Lung microvascular endothelial cell (primary cell): ENCODE measurements around the gene GGA1. TPM values are rescaled to one million over a fixed set of nuclear protein-coding genes. Genes with fewer than 3 reads are reported as not detected.

Experiments
- DNase-seq, 2 donors: peaks; one replicate each; pipeline versions ENCODE4 v3.0.0 to v3.0.0-alpha.2; 2010; ENCODE audit warnings: low read depth in 2 of 2
- total RNA-seq: library from RNA; depleted of rRNA; stranded (reverse); fragments of >200 nt; gene quantifications from 2 replicates; pipeline ENCODE4 v1.2.1, GENCODE V29; 2014

The GGA1 gene
- total RNA-seq, 1 donor from 2014 or later = 85.3 TPM

DNA sequence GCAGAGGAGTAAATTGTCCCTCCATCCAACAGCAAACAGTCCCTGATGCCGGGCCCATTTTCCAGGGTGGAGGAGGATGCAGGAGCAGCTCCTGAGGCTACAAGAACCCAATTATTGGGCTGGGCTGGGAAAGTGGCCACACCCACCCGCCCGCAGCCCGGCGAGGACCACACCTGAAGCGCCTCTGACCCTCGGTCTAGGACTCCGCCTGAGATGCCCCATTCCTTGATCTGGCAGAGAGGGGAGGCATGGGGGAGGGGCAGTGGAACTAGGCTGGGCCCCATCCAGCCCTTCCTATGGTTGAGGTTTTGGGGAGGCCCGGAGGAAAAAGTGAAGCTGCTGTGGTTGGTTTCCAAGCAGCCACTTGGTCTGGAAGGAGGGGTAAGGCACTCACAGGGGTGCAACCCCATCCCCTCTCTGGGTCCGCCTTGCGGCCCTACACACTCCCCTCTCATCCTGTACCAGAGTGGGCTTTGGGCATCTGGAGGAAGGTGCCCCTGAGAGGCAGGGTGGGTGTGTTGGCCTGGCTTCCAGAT, 64.4 kb downstream of the GGA1 start:
- no peak for DNase-seq

DNA sequence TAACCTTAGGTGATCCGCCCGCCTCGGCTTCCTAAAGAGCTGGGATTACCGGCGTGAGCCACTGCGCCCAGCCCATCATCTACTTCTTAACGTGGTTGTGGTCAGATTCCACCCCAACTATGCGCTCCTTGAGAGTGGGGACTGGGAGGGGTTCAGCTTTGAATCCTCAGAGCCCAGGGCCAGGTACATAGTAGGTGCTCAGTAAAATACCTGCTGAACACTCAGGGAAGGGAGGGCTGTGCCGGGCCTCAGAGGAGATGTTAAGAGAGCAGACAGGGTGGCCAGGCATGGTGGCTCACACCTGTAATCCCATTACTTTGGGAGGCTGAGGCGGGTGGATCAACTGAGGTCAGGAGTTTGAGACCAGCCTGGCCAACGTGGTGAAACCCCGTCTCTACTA, 65.6 kb downstream of the GGA1 start:
- no peak for DNase-seq

DNA sequence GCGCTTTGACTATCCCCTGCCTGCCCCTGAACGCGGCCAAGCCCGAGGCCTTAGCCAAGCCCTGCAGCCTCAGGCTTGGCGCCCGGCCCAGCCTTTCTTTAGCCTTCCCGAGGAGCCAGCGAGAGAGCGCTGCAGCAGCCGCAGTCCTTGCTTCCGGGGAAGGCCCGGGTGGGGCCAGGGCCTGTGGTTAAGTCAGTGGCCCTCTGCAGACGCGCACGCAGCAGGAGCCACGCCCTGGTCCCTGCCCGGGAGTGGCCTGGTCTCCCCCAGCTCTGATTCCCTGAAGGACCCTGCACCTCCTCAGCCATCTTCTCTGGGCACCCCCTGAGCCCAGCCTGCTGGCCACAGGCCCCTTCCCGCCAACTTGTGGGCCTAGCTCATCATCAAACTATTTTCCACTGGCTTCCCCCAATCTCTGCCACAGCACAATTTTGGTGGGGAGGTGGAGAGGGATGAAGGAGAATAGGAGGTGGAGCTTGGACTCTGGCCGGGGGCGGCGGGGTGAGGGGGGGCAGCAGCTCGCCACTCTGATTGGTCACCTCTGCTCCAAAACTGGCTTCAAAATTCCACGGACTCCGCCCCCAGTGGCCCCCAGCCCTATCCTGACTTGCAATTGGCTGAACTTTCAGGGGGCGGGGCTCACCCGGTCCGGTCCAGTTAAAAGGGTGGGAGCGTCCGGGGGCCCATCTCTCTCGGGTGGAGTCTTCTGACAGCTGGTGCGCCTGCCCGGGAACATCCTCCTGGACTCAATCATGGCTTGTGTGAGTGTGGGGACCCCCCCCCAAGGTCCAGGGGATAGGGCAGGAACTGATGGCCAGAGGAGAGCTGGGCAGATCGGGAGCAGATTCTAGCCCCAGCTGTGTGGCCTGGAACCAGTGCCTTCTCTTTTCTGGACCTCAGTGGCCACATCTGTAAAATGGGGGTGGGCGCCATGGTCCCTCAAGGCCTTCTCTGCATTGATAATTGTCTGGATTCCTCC, 66.6 kb downstream of the GGA1 start, which contains the start of gene LGALS1:
LGALS1 (plus strand) TSS at position 686 of the 979 bp plus-strand sequence; CDS start at position 753, 67 bp downstream.
- peak; percentile 91 to 97 for DNase-seq

DNA sequence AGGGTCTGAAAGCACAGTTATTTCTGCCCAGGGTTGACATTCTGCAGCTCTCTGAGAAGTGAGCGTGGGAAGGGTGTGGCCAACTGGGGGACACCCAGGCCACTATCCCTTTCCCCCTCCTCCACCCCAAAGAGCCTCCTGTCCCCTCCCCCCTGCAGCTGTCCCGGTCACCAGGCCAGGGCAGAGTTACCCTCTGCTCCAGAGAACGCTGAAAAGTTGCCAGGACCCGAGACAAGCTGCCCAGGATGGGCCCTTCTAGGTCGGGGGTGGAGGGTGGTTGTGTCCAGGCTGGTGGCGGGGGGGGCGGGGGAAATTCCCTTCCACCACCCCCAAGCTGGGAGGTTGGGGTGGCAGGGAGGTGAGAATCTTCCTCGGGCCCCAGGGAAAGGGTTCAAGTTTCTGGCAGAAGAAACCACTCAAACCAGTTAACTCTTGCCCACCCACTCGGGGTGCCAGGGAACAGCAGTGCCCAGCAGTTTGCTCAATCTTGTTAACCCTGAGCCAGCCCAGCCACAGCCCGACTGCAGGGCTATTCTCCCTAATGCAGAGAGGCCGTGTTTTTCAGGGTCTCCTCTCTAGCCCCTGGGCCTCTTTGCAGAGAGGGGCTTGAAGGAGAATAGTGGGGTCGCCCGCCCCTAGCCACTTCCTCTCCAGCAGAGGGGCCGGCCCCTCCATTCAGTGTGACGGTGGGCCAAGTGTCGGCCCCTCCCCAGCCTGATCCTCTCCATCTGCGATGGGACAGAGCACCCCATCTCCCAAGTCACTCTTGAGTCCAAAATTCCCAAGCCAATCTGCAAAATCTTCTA, 67.5 kb downstream of the GGA1 start:
- peak; percentile 26 to 39 for DNase-seq

DNA sequence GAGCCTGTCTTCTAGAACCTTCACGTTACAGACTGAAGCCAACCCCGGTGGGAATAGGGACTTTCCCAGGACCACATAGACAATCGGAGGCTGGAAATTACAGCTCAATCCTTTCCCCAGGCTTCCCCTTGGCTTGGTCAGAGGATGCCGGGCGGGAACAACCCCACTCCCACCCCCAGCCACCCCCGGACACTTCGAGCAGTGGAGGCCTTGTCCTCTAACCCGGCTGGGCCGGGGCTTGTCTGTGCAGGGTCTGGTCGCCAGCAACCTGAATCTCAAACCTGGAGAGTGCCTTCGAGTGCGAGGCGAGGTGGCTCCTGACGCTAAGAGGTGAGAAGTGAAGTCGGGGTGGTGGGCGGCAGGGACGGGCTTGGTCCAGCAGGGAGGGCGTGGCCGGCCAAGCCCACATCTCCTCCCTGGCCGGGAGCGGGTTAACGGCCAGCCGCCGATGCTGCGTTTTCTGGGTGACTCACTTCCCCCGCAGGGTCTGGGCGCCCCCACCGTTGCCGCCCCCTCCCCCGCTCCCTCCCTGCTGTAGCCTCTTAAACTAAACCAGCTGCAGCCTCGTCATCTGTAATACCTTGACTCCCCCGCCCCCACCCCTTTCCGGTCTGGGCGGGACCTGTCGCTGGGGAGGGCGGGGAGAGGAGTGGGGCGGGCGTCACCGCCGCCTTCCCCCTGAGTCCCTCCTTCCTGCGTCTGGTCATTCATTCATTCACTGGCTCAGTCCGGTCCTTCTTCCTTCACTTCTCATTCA, 68.3 kb downstream of the GGA1 start:
- DNase-seq = peak; percentile 86 to 98

DNA sequence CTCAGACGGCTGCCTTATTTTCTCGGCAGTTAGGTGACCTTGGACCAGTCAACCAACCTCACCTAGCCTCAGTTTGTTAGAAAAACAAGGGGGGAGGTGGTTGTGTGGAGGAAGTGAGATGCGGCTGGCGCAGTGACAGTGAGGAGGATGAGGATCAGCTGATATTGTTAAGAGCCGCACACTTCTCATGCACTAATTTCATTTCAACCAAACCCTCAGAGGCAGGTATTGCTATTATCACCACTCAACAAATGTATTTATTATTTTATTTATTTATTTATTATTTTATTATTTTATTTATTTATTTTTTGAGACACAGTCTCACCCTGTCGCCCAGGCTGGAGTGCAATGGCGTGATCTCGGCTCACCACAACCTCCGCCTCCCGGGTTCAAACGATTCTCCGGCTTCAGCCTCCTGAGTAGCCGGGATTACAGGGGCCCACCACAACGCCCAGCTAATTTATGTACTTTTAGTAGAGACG, 68.9 kb downstream of the GGA1 start:
- DNase-seq = no peak

DNA sequence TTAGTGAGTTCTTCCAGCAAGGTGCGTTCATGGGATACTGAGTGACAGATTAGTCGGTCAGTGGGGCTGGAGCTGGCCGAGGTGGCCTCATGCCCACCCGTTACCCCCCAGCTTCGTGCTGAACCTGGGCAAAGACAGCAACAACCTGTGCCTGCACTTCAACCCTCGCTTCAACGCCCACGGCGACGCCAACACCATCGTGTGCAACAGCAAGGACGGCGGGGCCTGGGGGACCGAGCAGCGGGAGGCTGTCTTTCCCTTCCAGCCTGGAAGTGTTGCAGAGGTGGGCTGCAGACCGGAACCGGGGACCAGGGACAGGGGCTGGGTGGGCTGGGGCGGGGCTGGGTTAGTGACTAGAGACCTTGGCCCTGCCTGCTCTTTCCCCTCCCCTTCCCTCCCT, 69.7 kb downstream of the GGA1 start:
- DNase-seq = no peak

DNA sequence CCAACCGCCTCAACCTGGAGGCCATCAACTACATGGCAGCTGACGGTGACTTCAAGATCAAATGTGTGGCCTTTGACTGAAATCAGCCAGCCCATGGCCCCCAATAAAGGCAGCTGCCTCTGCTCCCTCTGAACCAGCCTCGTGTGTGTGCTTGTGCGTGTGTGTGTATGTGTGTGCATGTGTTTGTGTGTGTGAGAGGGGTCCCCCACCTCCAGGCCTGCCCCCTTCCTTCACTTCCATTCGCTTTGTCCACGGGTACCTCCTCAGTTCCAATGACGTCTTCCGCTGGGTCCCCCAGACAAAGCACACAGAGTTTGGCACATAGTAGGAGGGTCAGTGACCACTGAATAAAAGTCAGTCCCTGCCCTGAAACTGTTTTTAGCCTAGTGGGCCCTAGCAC, 71.0 kb downstream of the GGA1 start:
- DNase-seq = no peak

DNA sequence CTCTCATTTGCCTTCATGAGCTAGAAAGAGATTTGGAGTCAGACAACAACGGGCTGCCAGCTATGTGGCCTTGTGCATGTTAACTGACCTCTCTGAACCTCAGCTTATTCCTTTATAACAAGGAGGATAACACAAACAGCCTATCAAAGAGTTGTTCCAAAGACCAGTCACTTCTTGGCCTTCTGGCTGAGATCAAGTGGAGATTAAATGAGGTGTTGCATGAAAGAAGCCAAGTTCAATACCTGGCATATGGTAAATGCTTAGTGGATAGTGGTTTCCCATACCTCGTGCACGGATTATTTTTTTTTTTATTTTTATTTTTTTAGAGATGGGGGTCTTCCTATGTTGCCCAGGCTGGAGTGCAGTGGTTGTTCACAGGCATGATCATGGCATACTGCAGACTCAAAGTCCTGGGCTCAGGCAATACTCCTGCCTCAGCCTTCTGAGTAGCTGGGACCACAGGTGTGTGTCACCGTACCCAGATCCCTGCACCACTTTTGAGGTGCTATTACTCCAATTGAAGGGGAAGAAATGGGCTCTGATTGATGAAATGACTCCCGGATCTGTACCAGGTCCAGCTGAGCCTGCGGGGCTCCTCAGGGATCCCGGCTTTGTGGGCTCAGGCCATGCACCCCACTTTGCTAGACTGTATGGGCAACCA, 71.7 kb downstream of the GGA1 start:
- no peak for DNase-seq

DNA sequence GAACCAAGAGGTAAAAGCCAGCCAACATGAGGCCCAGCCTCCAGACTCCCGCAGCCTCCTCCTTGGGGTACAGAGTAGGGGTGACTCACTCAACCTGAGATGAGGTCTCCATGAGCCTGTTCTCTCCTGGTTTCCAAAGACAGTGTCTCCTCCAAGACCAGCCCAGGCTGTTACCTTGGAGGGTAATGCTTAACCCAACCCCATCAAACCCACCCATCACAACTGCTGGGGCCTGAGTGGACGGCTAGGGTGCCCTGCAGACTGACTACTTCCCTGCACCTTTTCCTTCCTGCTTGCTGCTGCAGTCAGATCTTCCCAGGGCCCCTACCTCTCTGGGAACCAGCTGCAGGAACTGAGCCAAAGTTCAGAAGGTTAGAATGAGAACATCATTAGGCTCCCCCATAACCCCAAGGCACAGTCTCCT, 72.4 kb downstream of the GGA1 start:
- peak in 1 of 2 donors; percentile 23 for DNase-seq

DNA sequence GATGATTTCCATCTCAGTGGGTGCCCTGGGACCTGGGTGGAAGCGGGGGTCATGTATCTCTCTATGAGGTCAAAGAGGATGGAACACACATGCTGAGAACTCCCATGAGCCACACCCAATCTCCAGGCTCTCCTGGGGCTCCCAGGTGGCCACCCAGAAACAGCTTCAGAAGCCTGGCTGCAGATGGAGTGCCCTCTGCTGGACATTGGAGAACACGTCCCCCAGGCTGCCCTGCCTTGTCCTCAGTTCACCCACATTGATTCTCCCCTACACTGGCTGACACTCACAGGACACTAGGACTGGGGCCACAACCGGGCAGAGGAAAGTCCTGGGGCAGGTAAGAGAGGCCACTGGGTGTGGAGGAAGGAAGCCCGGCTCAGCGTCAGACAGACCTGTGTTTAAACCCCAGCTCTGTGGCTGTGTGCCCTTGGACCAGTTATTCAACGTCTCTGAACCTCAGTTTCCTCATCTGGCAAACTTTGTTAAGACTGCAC, 73.0 kb downstream of the GGA1 start:
- DNase-seq = peak; percentile 82

Other genes starting within 250 kb of the GGA1 start
- gene ELFN2, start 181.4 kb upstream of the GGA1 start, total RNA-seq = under 0.01 TPM in 1 of 2 replicates, not detected in the other
- gene MFNG, start 122.5 kb upstream of the GGA1 start, total RNA-seq = 89.8 and 137 TPM in 2 replicates
- 36.2 and 57.1 TPM in 2 replicates for gene CARD10, start 89.4 kb upstream of the GGA1 start, total RNA-seq
- 7.8 and 7.9 TPM in 2 replicates for gene CDC42EP1, start 48.4 kb upstream of the GGA1 start, total RNA-seq
- not detected in 2 replicates for gene LGALS2, start 28.7 kb upstream of the GGA1 start, total RNA-seq
- 0.40 and 0.87 TPM in 2 replicates for gene SH3BP1, start 30.8 kb downstream of the GGA1 start, total RNA-seq
- gene PDXP, start 49.9 kb downstream of the GGA1 start, total RNA-seq = 5.0 and 6.7 TPM in 2 replicates
- 2,589 and 6,877 TPM in 2 replicates for gene LGALS1, start 66.8 kb downstream of the GGA1 start, total RNA-seq
- gene NOL12, start 77.5 kb downstream of the GGA1 start, total RNA-seq = 13.5 and 18.1 TPM in 2 replicates
- 79.8 and 156 TPM in 2 replicates for gene TRIOBP, start 88.2 kb downstream of the GGA1 start, total RNA-seq
- 11.9 and 19.8 TPM in 2 replicates for gene GCAT, start 199.1 kb downstream of the GGA1 start, total RNA-seq
- not detected in 2 replicates for gene GALR3, start 214.5 kb downstream of the GGA1 start, total RNA-seq
- 15.9 and 18.8 TPM in 2 replicates for gene ANKRD54, start 235.5 kb downstream of the GGA1 start, total RNA-seq
- 293 and 344 TPM in 2 replicates for gene EIF3L, start 240.6 kb downstream of the GGA1 start, total RNA-seq